ENCODE data around the gene FIP1L1. TPM values are rescaled to one million over a fixed set of nuclear protein-coding genes. Genes with fewer than 3 reads are reported as not detected.

Gene FIP1L1
- total and polyA plus RNA-seq, 9 of the 15 experiments (the other 6 are each of a cell fraction or from before 2014, with no cell fraction given): 34.6 to 137 (median 72.0) TPM

- Histone ChIP-seq H3K4me2 (ENCODE audit: insufficient read depth, low read length) (no peak overlapping the region), H3K9me1 (ENCODE audit: control insufficient read depth, insufficient read depth, low read length) (no peaks in the 10 kb centered on the region), H4K20me1 (replicated peaks; ENCODE audit: control insufficient read depth, insufficient read depth, low read length) (no peaks in the 10 kb centered on the region), H3K9ac (ENCODE audit: insufficient read depth in 1 of 2, low read depth in 2 of 2, low read length in 2 of 2) (no peak overlapping the region), H3K9me3 (replicated peaks; ENCODE audit: control insufficient read depth, insufficient read depth, low read depth, low read length) (no peaks in the 10 kb centered on the region), H2AFZ (ENCODE audit: low read depth, low read length) (no peak overlapping the region), H3K4me1 (replicated peaks in 1 of 2; ENCODE audit: control insufficient read depth in 2 of 2, insufficient read depth in 2 of 2, low read length in 2 of 2) (no peaks in the 10 kb centered on the region), H3K27me3 (ENCODE audit: control insufficient read depth in 2 of 2, insufficient read depth in 2 of 2, low read length in 2 of 2) (no peaks in the 10 kb centered on the region), H3K36me3 (ENCODE audit: control insufficient read depth, insufficient read depth, low read length) (peaks cover 26% of the 10 kb centered on the region), H3K27ac (ENCODE audit: extremely low read depth, low read depth, low read length) (no peak overlapping the region), H3K79me2 (ENCODE audit: control insufficient read depth, insufficient read depth, low read length) (no peaks in the 10 kb centered on the region), H3K4me3 (no peak overlapping the region)
- DNase-seq (ENCODE audit: extremely low read depth in 1 of 4, low spot score in 3 of 4) (no peak), ATAC-seq (no peak), FAIRE-seq (no peak)
- 0 out of 2 replicates have a peak, but pooled peaks have one; percentile 7 for TF ChIP-seq POLR2G (IDR thresholded peaks at IDR 0.05; ENCODE audit: low read depth, low read length)
- no peak for TF ChIP-seq THAP12 (CRISPR knock-in tag; IDR thresholded peaks at IDR 0.05)
- CTCF ChIA-PET (ENCODE audit: low intra/inter-chr PET ratio): no interaction called here
- POLR2A ChIA-PET: interaction anchor here (1.1 to 1.2 kb wide), 2 partner anchors 15 to 222 kb away, joined by 3 to 4 read pairs; no protein-coding TSS in a partner anchor
- in situ Hi-C loops (cut with MboI) (no loop called here), intact Hi-C loops (cut with micrococcal nuclease) (no loop called here)
- no TSS peak for BruUV-seq (replicated peaks)
- 48% methylated on average over 2 of the region's 2 CpGs for WGBS (ENCODE audit: insufficient coverage, low coverage, missing lambda C conversion rate)
Observed at GRCh38 chr4:53465281-53465680, 87.8 kb downstream of the FIP1L1 start.

- H3K9ac ChIP-seq (ENCODE audit: insufficient read depth in 1 of 2, low read depth in 2 of 2, low read length in 2 of 2): no peak overlapping the region
- peaks cover 20% of the 10 kb centered on the region for H3K36me3 ChIP-seq (ENCODE audit: control insufficient read depth, insufficient read depth, low read length)
- DNase-seq (ENCODE audit: extremely low read depth in 1 of 4, low spot score in 3 of 4) (no peak), ATAC-seq (no peak), FAIRE-seq (no peak)
- CTCF ChIA-PET (ENCODE audit: low intra/inter-chr PET ratio): no interaction called here
- in situ Hi-C loops (cut with MboI) (no loop called here), intact Hi-C loops (cut with micrococcal nuclease) (no loop called here)
- no peaks in the 10 kb centered on the region for H4K20me1 ChIP-seq (replicated peaks; ENCODE audit: control insufficient read depth, insufficient read depth, low read length)
- H3K79me2 ChIP-seq (ENCODE audit: control insufficient read depth, insufficient read depth, low read length): no peaks in the 10 kb centered on the region
- H3K27ac ChIP-seq (ENCODE audit: extremely low read depth, low read depth, low read length): no peak overlapping the region
- POLR2A ChIA-PET: interaction anchor here (1.1 kb wide), 1 partner anchor 222 kb away, joined by 3 read pairs; no protein-coding TSS in a partner anchor
- H3K9me3 ChIP-seq (replicated peaks; ENCODE audit: control insufficient read depth, insufficient read depth, low read depth, low read length): no peaks in the 10 kb centered on the region
- H3K4me1 ChIP-seq (replicated peaks in 1 of 2; ENCODE audit: control insufficient read depth in 2 of 2, insufficient read depth in 2 of 2, low read length in 2 of 2): no peaks in the 10 kb centered on the region
- no peak overlapping the region for H3K4me2 ChIP-seq (ENCODE audit: insufficient read depth, low read length)
- H3K27me3 ChIP-seq (ENCODE audit: control insufficient read depth in 2 of 2, insufficient read depth in 2 of 2, low read length in 2 of 2): no peaks in the 10 kb centered on the region
- no peaks in the 10 kb centered on the region for H3K9me1 ChIP-seq (ENCODE audit: control insufficient read depth, insufficient read depth, low read length)
- H3K4me3 ChIP-seq: no peak overlapping the region
- BruUV-seq (replicated peaks): no TSS peak
- no peak overlapping the region for H2AFZ ChIP-seq (ENCODE audit: low read depth, low read length)
- TF ChIP-seq ZFX (CRISPR knock-in tag; IDR thresholded peaks at IDR 0.05) (no peak), BCOR (IDR thresholded peaks at IDR 0.05) (no peak), ARID3B (CRISPR knock-in tag; IDR thresholded peaks at IDR 0.05; ENCODE audit: borderline replicate concordance) (no peak), POLR2G (IDR thresholded peaks at IDR 0.05; ENCODE audit: low read depth, low read length) (no peak), ZNF431 (CRISPR knock-in tag; IDR thresholded peaks at IDR 0.05) (no peak), ZNF75A (CRISPR knock-in tag; IDR thresholded peaks at IDR 0.05) (no peak), ZNF134 (CRISPR knock-in tag; conservative IDR thresholded peaks at IDR 0.05) (no peak)
Observed at GRCh38 chr4:53465891-53466290, 88.5 kb downstream of the FIP1L1 start.

Measured in K562 (cell line).